Body of pancreas (tissue), 4 donors: Measurements from ENCODE around the gene DYNLRB2.

ENCODE experiments used
- POLR2A ChIP-seq, 3 donors: fragments of 450-650 bp; IDR thresholded peaks; one replicate each; pipeline ENCODE4 v1.6.1; 2016; ENCODE audit warnings: antibody characterized with exemption in 3 of 3, mild to moderate bottlenecking in 2 of 3
- TF ChIP-seq, protein P1 (sequence below), 7 experiments: fragments of 450-650 bp in 4 of 7; fragments of 200-600 bp in 3 of 7; sonication (generic) in 3 of 7; IDR thresholded peaks; one replicate each; pipeline ENCODE4 v1.5.1; 2016 to 2019; ENCODE audit warnings: antibody characterized with exemption in 7 of 7

DNA sequence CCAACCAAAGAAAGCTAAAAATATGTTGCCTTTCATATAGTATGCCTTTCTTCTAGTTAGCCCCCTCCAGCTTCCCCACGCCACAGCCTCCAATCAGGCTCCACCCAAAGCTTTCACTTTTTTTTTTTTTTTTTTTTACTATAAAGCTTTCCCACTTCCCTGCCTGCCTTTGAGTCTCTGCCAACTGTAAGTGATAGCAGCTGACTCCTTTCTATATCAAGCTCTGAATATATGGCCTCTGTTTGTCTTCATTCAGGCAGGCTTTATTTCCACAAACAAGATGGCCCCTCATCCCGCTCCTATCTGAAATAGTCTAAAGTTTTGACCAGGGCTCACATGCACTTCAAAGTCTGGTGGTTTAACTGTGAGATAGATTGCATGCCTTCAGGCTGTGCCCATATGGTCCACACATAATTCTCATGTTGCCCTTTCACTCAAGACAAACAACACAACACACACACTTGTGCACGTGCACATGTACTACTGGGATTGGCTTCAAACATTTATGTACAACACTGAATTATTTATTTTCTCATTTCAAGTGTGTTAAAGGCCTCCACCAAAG is 39.8 kb upstream of the DYNLRB2 start:
- TF ChIP-seq, protein P1, sequence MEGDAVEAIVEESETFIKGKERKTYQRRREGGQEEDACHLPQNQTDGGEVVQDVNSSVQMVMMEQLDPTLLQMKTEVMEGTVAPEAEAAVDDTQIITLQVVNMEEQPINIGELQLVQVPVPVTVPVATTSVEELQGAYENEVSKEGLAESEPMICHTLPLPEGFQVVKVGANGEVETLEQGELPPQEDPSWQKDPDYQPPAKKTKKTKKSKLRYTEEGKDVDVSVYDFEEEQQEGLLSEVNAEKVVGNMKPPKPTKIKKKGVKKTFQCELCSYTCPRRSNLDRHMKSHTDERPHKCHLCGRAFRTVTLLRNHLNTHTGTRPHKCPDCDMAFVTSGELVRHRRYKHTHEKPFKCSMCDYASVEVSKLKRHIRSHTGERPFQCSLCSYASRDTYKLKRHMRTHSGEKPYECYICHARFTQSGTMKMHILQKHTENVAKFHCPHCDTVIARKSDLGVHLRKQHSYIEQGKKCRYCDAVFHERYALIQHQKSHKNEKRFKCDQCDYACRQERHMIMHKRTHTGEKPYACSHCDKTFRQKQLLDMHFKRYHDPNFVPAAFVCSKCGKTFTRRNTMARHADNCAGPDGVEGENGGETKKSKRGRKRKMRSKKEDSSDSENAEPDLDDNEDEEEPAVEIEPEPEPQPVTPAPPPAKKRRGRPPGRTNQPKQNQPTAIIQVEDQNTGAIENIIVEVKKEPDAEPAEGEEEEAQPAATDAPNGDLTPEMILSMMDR (IDR thresholded peaks at IDR 0.05) = no peak
- TF ChIP-seq POLR2A (IDR thresholded peaks at IDR 0.05) = no peak
